ENCODE results near the gene CCDC92. TPM values are rescaled to one million over a fixed set of nuclear protein-coding genes. Genes with fewer than 3 reads are reported as not detected.

Gene CCDC92
- polyA plus RNA-seq, 1 of the 3 experiments (the other 2 are of a cell fraction): 53.5 TPM

DNA sequence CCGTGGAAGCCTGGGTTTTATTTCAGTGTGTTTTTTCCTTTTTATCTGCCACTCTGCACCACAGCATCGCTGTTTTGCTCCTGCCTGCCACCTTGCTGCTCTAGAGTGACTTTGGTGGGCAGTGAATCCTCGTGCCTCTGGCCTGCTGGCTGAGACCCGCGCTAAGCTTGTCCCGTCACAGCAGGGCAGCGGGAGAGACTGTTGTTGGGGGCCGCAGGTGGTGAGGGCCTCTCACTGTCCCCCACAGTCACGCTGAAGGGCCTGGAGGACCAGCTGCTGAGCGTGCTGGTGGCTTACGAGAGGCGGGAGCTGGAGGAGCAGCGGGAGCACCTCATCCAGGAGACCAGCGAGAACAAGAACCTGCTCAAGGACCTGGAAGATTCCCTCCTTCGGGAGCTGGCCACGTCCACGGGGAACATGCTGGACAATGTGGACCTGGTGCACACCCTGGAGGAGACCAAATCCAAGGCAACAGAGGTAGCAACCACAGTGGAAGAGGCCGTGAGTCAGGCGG lies 55.2 kb downstream of the CCDC92 start:
- no peaks in the 10 kb centered on the region; a peak in 1 of 4 replicates for H3K4me1 ChIP-seq (ENCODE audit: control insufficient read depth in 1 of 2, insufficient read depth in 2 of 2, low read depth in 1 of 2, low read length in 1 of 2)
- CTCF ChIA-PET: interaction anchor here (0.8 to 2.0 kb wide), 2 partner anchors 12 to 67 kb away, joined by 3 to 5 read pairs; no protein-coding TSS in a partner anchor
- no peaks in the 10 kb centered on the region for H3K36me3 ChIP-seq (replicated peaks in 1 of 2; ENCODE audit: control insufficient read depth in 1 of 2, insufficient read depth in 2 of 2, low read length in 1 of 2)
- H3K9me2 ChIP-seq: no peaks in the 10 kb centered on the region
- whole genome bisulfite sequencing (ENCODE audit: low lambda C conversion rate): 69% methylated on average over 17 of the region's 19 CpGs
- H3K4me3 ChIP-seq (ENCODE audit: low read depth in 2 of 2, low read length in 1 of 2): no peak overlapping the region
- H3K27ac ChIP-seq (ENCODE audit: low read depth in 2 of 2, low read length in 1 of 2): no peak overlapping the region
- no peaks in the 10 kb centered on the region for H3K79me2 ChIP-seq (ENCODE audit: insufficient read depth)
- DNase-seq: no peak
- H3K4me2 ChIP-seq: no peak overlapping the region
- H3K27me3 ChIP-seq (ENCODE audit: insufficient read depth): no peaks in the 10 kb centered on the region
- no peak overlapping the region for H3K9ac ChIP-seq
- POLR2A ChIA-PET: no interaction called here
- H3F3A ChIP-seq (replicated peaks; ENCODE audit: insufficient read depth): peaks cover 9% of the 10 kb centered on the region
- H4K20me1 ChIP-seq (ENCODE audit: insufficient read depth): no peaks in the 10 kb centered on the region
- TF ChIP-seq, protein P1, sequence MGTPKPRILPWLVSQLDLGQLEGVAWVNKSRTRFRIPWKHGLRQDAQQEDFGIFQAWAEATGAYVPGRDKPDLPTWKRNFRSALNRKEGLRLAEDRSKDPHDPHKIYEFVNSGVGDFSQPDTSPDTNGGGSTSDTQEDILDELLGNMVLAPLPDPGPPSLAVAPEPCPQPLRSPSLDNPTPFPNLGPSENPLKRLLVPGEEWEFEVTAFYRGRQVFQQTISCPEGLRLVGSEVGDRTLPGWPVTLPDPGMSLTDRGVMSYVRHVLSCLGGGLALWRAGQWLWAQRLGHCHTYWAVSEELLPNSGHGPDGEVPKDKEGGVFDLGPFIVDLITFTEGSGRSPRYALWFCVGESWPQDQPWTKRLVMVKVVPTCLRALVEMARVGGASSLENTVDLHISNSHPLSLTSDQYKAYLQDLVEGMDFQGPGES (IDR thresholded peaks at IDR 0.05; ENCODE audit: low read depth, low read length): no peak
- TF ChIP-seq TAF1 (IDR thresholded peaks at IDR 0.05; ENCODE audit: borderline replicate concordance, low read depth, low read length) (no peak), RFX5 (IDR thresholded peaks at IDR 0.05; ENCODE audit: low read length) (no peak), JUND (IDR thresholded peaks at IDR 0.05) (no peak), ELF1 (IDR thresholded peaks at IDR 0.05) (no peak), FOXM1 (IDR thresholded peaks at IDR 0.05; ENCODE audit: low read depth) (no peak), EZH2phosphoT487 (IDR thresholded peaks at IDR 0.05; ENCODE audit: borderline replicate concordance, low read depth) (no peak), RXRA (IDR thresholded peaks at IDR 0.05; ENCODE audit: borderline replicate concordance, low read depth) (no peak), RAD21 (IDR thresholded peaks at IDR 0.05; ENCODE audit: low read length) (no peak)
- TF ChIP-seq, protein P2, sequence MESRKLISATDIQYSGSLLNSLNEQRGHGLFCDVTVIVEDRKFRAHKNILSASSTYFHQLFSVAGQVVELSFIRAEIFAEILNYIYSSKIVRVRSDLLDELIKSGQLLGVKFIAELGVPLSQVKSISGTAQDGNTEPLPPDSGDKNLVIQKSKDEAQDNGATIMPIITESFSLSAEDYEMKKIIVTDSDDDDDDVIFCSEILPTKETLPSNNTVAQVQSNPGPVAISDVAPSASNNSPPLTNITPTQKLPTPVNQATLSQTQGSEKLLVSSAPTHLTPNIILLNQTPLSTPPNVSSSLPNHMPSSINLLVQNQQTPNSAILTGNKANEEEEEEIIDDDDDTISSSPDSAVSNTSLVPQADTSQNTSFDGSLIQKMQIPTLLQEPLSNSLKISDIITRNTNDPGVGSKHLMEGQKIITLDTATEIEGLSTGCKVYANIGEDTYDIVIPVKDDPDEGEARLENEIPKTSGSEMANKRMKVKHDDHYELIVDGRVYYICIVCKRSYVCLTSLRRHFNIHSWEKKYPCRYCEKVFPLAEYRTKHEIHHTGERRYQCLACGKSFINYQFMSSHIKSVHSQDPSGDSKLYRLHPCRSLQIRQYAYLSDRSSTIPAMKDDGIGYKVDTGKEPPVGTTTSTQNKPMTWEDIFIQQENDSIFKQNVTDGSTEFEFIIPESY (IDR thresholded peaks at IDR 0.05; ENCODE audit: borderline replicate concordance, low read depth): no peak
- H2AFZ ChIP-seq (ENCODE audit: low read depth): no peak overlapping the region
- H3K9me3 ChIP-seq: no peaks in the 10 kb centered on the region

DNA sequence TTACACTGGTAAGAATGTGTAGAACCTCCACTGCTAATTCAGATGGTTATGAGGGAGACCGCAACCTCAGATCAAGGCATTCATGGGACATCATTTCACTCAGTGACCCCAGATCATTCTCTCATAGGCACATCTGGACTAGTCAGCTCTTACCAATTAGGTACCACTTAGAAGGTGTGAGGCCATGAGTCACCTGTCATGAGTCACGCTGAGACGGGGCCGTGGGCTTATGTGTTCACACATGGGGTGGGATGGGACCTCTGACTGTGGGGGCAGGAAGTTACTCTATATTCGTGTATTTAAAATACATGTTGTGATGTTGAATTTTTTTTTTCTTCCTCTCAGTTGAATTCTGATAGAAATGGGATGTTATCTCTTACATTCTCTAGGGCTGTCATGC lies 55.9 kb downstream of the CCDC92 start:
- Histone ChIP-seq H3F3A (replicated peaks; ENCODE audit: insufficient read depth) (peaks cover 9% of the 10 kb centered on the region), H3K4me2 (no peak overlapping the region), H3K9me2 (no peaks in the 10 kb centered on the region), H3K4me1 (ENCODE audit: control insufficient read depth in 1 of 2, insufficient read depth in 2 of 2, low read depth in 1 of 2, low read length in 1 of 2) (no peaks in the 10 kb centered on the region; a peak in 1 of 4 replicates), H2AFZ (ENCODE audit: low read depth) (no peak overlapping the region), H3K9me3 (no peaks in the 10 kb centered on the region), H3K27ac (ENCODE audit: low read depth in 2 of 2, low read length in 1 of 2) (no peak overlapping the region), H4K20me1 (ENCODE audit: insufficient read depth) (no peaks in the 10 kb centered on the region), H3K79me2 (ENCODE audit: insufficient read depth) (no peaks in the 10 kb centered on the region), H3K4me3 (ENCODE audit: low read depth in 2 of 2, low read length in 1 of 2) (no peak overlapping the region), H3K27me3 (ENCODE audit: insufficient read depth) (no peaks in the 10 kb centered on the region), H3K36me3 (replicated peaks in 1 of 2; ENCODE audit: control insufficient read depth in 1 of 2, insufficient read depth in 2 of 2, low read length in 1 of 2) (no peaks in the 10 kb centered on the region), H3K9ac (no peak overlapping the region)
- no peak for DNase-seq
- ChIA-PET POLR2A (no interaction called here), CTCF (interaction anchor here (1.3 to 2.0 kb wide), 3 partner anchors 11 to 67 kb away, joined by 3 to 5 read pairs (median 3); no protein-coding TSS in a partner anchor)
- 58% methylated on average over 5 of the region's 5 CpGs for WGBS (ENCODE audit: low lambda C conversion rate)
- no peak for TF ChIP-seq NFIC (IDR thresholded peaks at IDR 0.05; ENCODE audit: borderline replicate concordance)
- TF ChIP-seq JUND (IDR thresholded peaks at IDR 0.05): no peak
- no peak for TF ChIP-seq RFX5 (IDR thresholded peaks at IDR 0.05; ENCODE audit: low read length)
- TF ChIP-seq, protein P3, sequence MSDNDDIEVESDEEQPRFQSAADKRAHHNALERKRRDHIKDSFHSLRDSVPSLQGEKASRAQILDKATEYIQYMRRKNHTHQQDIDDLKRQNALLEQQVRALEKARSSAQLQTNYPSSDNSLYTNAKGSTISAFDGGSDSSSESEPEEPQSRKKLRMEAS (IDR thresholded peaks at IDR 0.05; ENCODE audit: low read depth): no peak
- TF ChIP-seq TEAD4 (IDR thresholded peaks at IDR 0.05; ENCODE audit: borderline replicate concordance, insufficient read depth): no peak
- TF ChIP-seq POLR2AphosphoS5 (IDR thresholded peaks at IDR 0.05; ENCODE audit: low read depth, low read length): no peak
- TF ChIP-seq TCF12 (IDR thresholded peaks at IDR 0.05): no peak
- TF ChIP-seq MXI1 (IDR thresholded peaks at IDR 0.05; ENCODE audit: low read depth, low read length): no peak
- TF ChIP-seq, protein P4, sequence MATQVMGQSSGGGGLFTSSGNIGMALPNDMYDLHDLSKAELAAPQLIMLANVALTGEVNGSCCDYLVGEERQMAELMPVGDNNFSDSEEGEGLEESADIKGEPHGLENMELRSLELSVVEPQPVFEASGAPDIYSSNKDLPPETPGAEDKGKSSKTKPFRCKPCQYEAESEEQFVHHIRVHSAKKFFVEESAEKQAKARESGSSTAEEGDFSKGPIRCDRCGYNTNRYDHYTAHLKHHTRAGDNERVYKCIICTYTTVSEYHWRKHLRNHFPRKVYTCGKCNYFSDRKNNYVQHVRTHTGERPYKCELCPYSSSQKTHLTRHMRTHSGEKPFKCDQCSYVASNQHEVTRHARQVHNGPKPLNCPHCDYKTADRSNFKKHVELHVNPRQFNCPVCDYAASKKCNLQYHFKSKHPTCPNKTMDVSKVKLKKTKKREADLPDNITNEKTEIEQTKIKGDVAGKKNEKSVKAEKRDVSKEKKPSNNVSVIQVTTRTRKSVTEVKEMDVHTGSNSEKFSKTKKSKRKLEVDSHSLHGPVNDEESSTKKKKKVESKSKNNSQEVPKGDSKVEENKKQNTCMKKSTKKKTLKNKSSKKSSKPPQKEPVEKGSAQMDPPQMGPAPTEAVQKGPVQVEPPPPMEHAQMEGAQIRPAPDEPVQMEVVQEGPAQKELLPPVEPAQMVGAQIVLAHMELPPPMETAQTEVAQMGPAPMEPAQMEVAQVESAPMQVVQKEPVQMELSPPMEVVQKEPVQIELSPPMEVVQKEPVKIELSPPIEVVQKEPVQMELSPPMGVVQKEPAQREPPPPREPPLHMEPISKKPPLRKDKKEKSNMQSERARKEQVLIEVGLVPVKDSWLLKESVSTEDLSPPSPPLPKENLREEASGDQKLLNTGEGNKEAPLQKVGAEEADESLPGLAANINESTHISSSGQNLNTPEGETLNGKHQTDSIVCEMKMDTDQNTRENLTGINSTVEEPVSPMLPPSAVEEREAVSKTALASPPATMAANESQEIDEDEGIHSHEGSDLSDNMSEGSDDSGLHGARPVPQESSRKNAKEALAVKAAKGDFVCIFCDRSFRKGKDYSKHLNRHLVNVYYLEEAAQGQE (IDR thresholded peaks at IDR 0.05; ENCODE audit: low read depth, low read length): no peak
- no peak for TF ChIP-seq CHD2 (IDR thresholded peaks at IDR 0.05; ENCODE audit: low read length, partially characterized antibody)
- no peak for TF ChIP-seq GABPA (IDR thresholded peaks at IDR 0.05; ENCODE audit: low read depth)
- TF ChIP-seq FOXM1 (IDR thresholded peaks at IDR 0.05; ENCODE audit: low read depth): no peak
- TF ChIP-seq, protein P5, sequence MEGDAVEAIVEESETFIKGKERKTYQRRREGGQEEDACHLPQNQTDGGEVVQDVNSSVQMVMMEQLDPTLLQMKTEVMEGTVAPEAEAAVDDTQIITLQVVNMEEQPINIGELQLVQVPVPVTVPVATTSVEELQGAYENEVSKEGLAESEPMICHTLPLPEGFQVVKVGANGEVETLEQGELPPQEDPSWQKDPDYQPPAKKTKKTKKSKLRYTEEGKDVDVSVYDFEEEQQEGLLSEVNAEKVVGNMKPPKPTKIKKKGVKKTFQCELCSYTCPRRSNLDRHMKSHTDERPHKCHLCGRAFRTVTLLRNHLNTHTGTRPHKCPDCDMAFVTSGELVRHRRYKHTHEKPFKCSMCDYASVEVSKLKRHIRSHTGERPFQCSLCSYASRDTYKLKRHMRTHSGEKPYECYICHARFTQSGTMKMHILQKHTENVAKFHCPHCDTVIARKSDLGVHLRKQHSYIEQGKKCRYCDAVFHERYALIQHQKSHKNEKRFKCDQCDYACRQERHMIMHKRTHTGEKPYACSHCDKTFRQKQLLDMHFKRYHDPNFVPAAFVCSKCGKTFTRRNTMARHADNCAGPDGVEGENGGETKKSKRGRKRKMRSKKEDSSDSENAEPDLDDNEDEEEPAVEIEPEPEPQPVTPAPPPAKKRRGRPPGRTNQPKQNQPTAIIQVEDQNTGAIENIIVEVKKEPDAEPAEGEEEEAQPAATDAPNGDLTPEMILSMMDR (IDR thresholded peaks at IDR 0.05): no peak
- no peak for TF ChIP-seq ELF1 (IDR thresholded peaks at IDR 0.05)

Data from SK-N-SH (cell line).